OCI-LY7 (cell line): Measurements from ENCODE around the gene C11orf58. TPM values are rescaled to one million over a fixed set of nuclear protein-coding genes. Genes with fewer than 3 reads are reported as not detected.

Experiments used
- BruUV-seq: library from RNA; stranded (reverse); fragments of 400-500 nt; replicated peaks from 2 replicates; lab custom pipeline; 2021; lab: Mats Ljungman, UMichigan
- CTCF ChIA-PET: fragments of 300-600 bp; sonication (Branson Sonifier 250); formaldehyde crosslinking; loops from one replicate; lab custom pipeline; 2022; ENCODE audit warnings: antibody characterized with exemption; ENCODE audit not compliant: unreplicated experiment; lab: Charles Lee
- POLR2A ChIA-PET: fragments of 300-600 bp; sonication (Branson Sonifier 250); formaldehyde crosslinking; loops from one replicate; lab custom pipeline; 2022; ENCODE audit warnings: antibody characterized with exemption; lab: Charles Lee
- DNase-seq: peaks from one replicate; pipeline ENCODE4 v3.0.0-alpha.2; 2015; ENCODE audit warnings: low spot score
- H2AFZ ChIP-seq: fragments of 200-600 bp; sonication (generic), shearing (Covaris generic); 2 replicates; pipeline ENCODE4 v1.6.1; 2014; ENCODE audit warnings: mild to moderate bottlenecking, antibody characterized with exemption, low read length, moderate library complexity
- H3K27ac ChIP-seq: fragments of 200-600 bp; sonication (generic); 2 replicates; pipeline ENCODE4 v1.5.1; 2014; ENCODE audit warnings: mixed run types, low read depth, mild to moderate bottlenecking, moderate library complexity, low read length, inconsistent platforms; ENCODE audit not compliant: poor library complexity, severe bottlenecking
- H3K36me3 ChIP-seq: fragments of 200-600 bp; sonication (generic); 2 replicates; pipeline ENCODE4 v1.6.1; 2014; ENCODE audit warnings: mild to moderate bottlenecking, antibody characterized with exemption, low read length, moderate library complexity, mixed read lengths; ENCODE audit not compliant: insufficient read depth
- H3K4me1 ChIP-seq: fragments of 200-600 bp; sonication (generic); 2 replicates; pipeline ENCODE4 v1.5.1; 2014; ENCODE audit warnings: mild to moderate bottlenecking, low read length; ENCODE audit not compliant: insufficient read depth, poor library complexity, severe bottlenecking
- H3K4me2 ChIP-seq: fragments of 200-600 bp; sonication (generic); 2 replicates; pipeline ENCODE4 v1.6.1; 2014; ENCODE audit warnings: mild to moderate bottlenecking, low read length
- H3K4me3 ChIP-seq: fragments of 200-600 bp; sonication (generic); 2 replicates; pipeline ENCODE4 v1.5.1; 2014; ENCODE audit warnings: mild to moderate bottlenecking, low read depth, low read length; ENCODE audit not compliant: poor library complexity, severe bottlenecking
- H3K79me2 ChIP-seq: fragments of 200-600 bp; sonication (generic); 2 replicates; pipeline ENCODE4 v1.6.1; 2016; ENCODE audit warnings: low read depth, mild to moderate bottlenecking, low read length, moderate library complexity, mixed read lengths; ENCODE audit not compliant: insufficient read depth
- H3K9me2 ChIP-seq: fragments of 200-600 bp; sonication (generic); 2 replicates; pipeline ENCODE4 v1.6.1; 2016; ENCODE audit warnings: mild to moderate bottlenecking, low read length, mixed read lengths; ENCODE audit not compliant: insufficient read depth
- H3K9me3 ChIP-seq: fragments of 200-600 bp; sonication (generic); 2 replicates; pipeline ENCODE4 v1.6.1; 2014; ENCODE audit warnings: mild to moderate bottlenecking, mixed run types, low read length, mixed read lengths
- H4K20me1 ChIP-seq: fragments of 200-600 bp; sonication (generic); 2 replicates; pipeline ENCODE4 v1.6.1; 2014; ENCODE audit warnings: mild to moderate bottlenecking, antibody characterized with exemption, low read length, moderate library complexity, mixed read lengths; ENCODE audit not compliant: insufficient read depth
- CTCF ChIP-seq: fragments of 200-600 bp; sonication (generic); conservative IDR thresholded peaks from 2 replicates; pipeline ENCODE4 v1.5.1; 2014; ENCODE audit warnings: mild to moderate bottlenecking, antibody characterized with exemption, low read length, moderate library complexity, mixed read lengths
- EZH2phosphoT487 ChIP-seq: fragments of 200-600 bp; sonication (generic); IDR thresholded peaks from 2 replicates; pipeline ENCODE4 v1.6.1; 2018; ENCODE audit warnings: low read depth, borderline replicate concordance, mild to moderate bottlenecking, mixed run types, antibody characterized with exemption, low read length, moderate library complexity, mixed read lengths
- intact Hi-C: fragments of 100-400 bp; cut with micrococcal nuclease; formaldehyde crosslinking; loops from one replicate; pipeline ENCODE4 v1.10.0; 2022; ENCODE audit not compliant: unreplicated experiment
- total RNA-seq, 2 experiments: library from RNA; depleted of rRNA in 1 of 2; stranded (reverse); fragments of >200 nt in 1 of 2; shearing (Covaris generic) in 1 of 2; gene quantifications; 2 replicates each; pipeline ENCODE4 v1.2.3, GENCODE V29; 2014 to 2022

Gene C11orf58
- total RNA-seq, 2 experiments from 2014 or later: 118 to 146 TPM

GRCh38 chr11:16793511-16793910, 55.1 kb downstream of the C11orf58 start:
- no peaks in the 10 kb centered on the region for H3K36me3 ChIP-seq

GRCh38 chr11:16794047-16794818, 55.8 kb downstream of the C11orf58 start:
- intact Hi-C loops: no loop called here
- Histone ChIP-seq H3K79me2 (no peaks in the 10 kb centered on the region), H3K36me3 (no peaks in the 10 kb centered on the region), H3K4me3 (no peak overlapping the region), H4K20me1 (no peaks in the 10 kb centered on the region), H3K27ac (no peak overlapping the region), H3K4me2 (no peak overlapping the region), H2AFZ (no peak overlapping the region), H3K4me1 (no peaks in the 10 kb centered on the region), H3K9me2 (no peaks in the 10 kb centered on the region), H3K9me3 (no peaks in the 10 kb centered on the region)
- DNase-seq: no peak
- ChIA-PET POLR2A (no interaction called here), CTCF (no interaction called here)
- TF ChIP-seq CTCF (no peak), EZH2phosphoT487 (no peak)
- BruUV-seq: no TSS peak

More at GRCh38 chr11:16793511-16793910, 55.1 kb downstream of the C11orf58 start:
- Histone ChIP-seq H4K20me1 (no peaks in the 10 kb centered on the region), H3K27ac (no peak overlapping the region), H3K4me3 (no peak overlapping the region), H3K79me2 (no peaks in the 10 kb centered on the region), H2AFZ (no peak overlapping the region), H3K9me2 (no peaks in the 10 kb centered on the region), H3K4me1 (no peaks in the 10 kb centered on the region), H3K4me2 (no peak overlapping the region), H3K9me3 (no peaks in the 10 kb centered on the region)
- BruUV-seq: no TSS peak
- intact Hi-C loops: no loop called here
- POLR2A ChIA-PET: interaction anchor here (0.5 kb wide), 1 partner anchor 214 kb away, joined by 4 read pairs; no protein-coding TSS in a partner anchor
- no peak for DNase-seq
- CTCF ChIA-PET: no interaction called here
- no peak for TF ChIP-seq CTCF
- TF ChIP-seq EZH2phosphoT487: no peak

- intact Hi-C loops: no loop called here
- TF ChIP-seq EZH2phosphoT487 (no peak), CTCF (no peak)
- Histone ChIP-seq H3K4me3 (no peak overlapping the region), H3K9me2 (no peaks in the 10 kb centered on the region), H3K79me2 (no peaks in the 10 kb centered on the region), H2AFZ (no peak overlapping the region), H3K27ac (no peak overlapping the region), H3K4me2 (no peak overlapping the region), H4K20me1 (no peaks in the 10 kb centered on the region), H3K36me3 (no peaks in the 10 kb centered on the region), H3K9me3 (no peaks in the 10 kb centered on the region), H3K4me1 (no peaks in the 10 kb centered on the region)
- no peak for DNase-seq
- ChIA-PET CTCF (no interaction called here), POLR2A (no interaction called here)
- no TSS peak for BruUV-seq
These were observed 56.7 kb downstream of the C11orf58 start for GRCh38 chr11:16795146-16795545.
